Testis (tissue), 2 donors: ENCODE results near the gene KDM5C.

ENCODE experiments used
- CTCF ChIP-seq, 3 experiments: fragments of 450-650 bp in 2 of 3; fragments of 200-600 bp in 1 of 3; sonication (generic) in 1 of 3; IDR thresholded peaks; one replicate each; pipeline ENCODE4 v1.5.1; 2016 to 2019; ENCODE audit warnings: antibody characterized with exemption in 3 of 3, mild to moderate bottlenecking in 2 of 3, moderate library complexity in 1 of 3
- POLR2A ChIP-seq: fragments of 450-650 bp; IDR thresholded peaks from one replicate; pipeline ENCODE4 v1.6.1; 2017; ENCODE audit warnings: antibody characterized with exemption, mild to moderate bottlenecking, moderate library complexity

GRCh38 chrX:53239474-53239873, 14.5 kb upstream of the KDM5C start:
- TF ChIP-seq CTCF (IDR thresholded peaks at IDR 0.05) = no peak
- no peak for TF ChIP-seq POLR2A
